Lung microvascular endothelial cell (primary cell): ENCODE data around the gene HSPA4L. TPM values are rescaled to one million over a fixed set of nuclear protein-coding genes. Genes with fewer than 3 reads are reported as not detected.
A peak's percentile ranks its signal among the peaks of the same experiment; 100 is the strongest.

Experiments used
- DNase-seq, 2 donors: peaks; one replicate each; pipeline versions ENCODE4 v3.0.0 to v3.0.0-alpha.2; 2010; ENCODE audit warnings: low read depth in 2 of 2
- total RNA-seq: library from RNA; depleted of rRNA; stranded (reverse); fragments of >200 nt; gene quantifications from 2 replicates; pipeline ENCODE4 v1.2.1, GENCODE V29; 2014

Gene HSPA4L
- total RNA-seq, 1 donor from 2014 or later, result 0.99 TPM

GRCh38 chr4:127783955-127784770 is 2.0 kb downstream of the HSPA4L start:
- DNase-seq, result no peak

- no peak for DNase-seq
Observed at GRCh38 chr4:127788517-127788916, 6.4 kb downstream of the HSPA4L start.

- DNase-seq, result no peak
Observed at GRCh38 chr4:127791391-127791790, 9.3 kb downstream of the HSPA4L start.

GRCh38 chr4:127793528-127793927 is 11.4 kb downstream of the HSPA4L start:
- no peak for DNase-seq

- no peak for DNase-seq
Observed at GRCh38 chr4:127799711-127800110, 17.6 kb downstream of the HSPA4L start.

- peak; percentile 8 to 24 for DNase-seq
Observed at GRCh38 chr4:127809173-127809800, 27.2 kb downstream of the HSPA4L start.

- DNase-seq, result no peak
Observed at GRCh38 chr4:127810551-127810950, 28.4 kb downstream of the HSPA4L start.

GRCh38 chr4:127822430-127822829 is 40.3 kb downstream of the HSPA4L start:
- DNase-seq, result no peak

GRCh38 chr4:127828121-127828520 is 46.0 kb downstream of the HSPA4L start:
- no peak for DNase-seq

GRCh38 chr4:127829014-127829413 is 46.9 kb downstream of the HSPA4L start:
- no peak for DNase-seq

GRCh38 chr4:127832585-127832984 is 50.5 kb downstream of the HSPA4L start:
- DNase-seq, result no peak

- no peak for DNase-seq
Observed at GRCh38 chr4:127843704-127844600, 61.8 kb downstream of the HSPA4L start.

GRCh38 chr4:127844601-127845116 is 62.5 kb downstream of the HSPA4L start:
- DNase-seq, result no peak

- DNase-seq, result no peak
Observed at GRCh38 chr4:127846061-127846460, 63.9 kb downstream of the HSPA4L start.

GRCh38 chr4:127846765-127847164 is 64.6 kb downstream of the HSPA4L start:
- DNase-seq, result no peak

- peak in 1 of 2 donors; percentile 58 for DNase-seq
Observed at GRCh38 chr4:127849505-127850234, 67.5 kb downstream of the HSPA4L start.

- DNase-seq, result no peak
Observed at GRCh38 chr4:127852661-127853060, 70.5 kb downstream of the HSPA4L start.

- DNase-seq, result no peak
Observed at GRCh38 chr4:127856196-127856812, 74.2 kb downstream of the HSPA4L start.

GRCh38 chr4:127856813-127857447 is 74.8 kb downstream of the HSPA4L start:
- peak in 1 of 2 donors; percentile 58 for DNase-seq

GRCh38 chr4:127857641-127858040 is 75.5 kb downstream of the HSPA4L start:
- DNase-seq, result no peak
